Activated naive CD4-positive, alpha-beta T cell treated with anti-CD3 and anti-CD28 coated beads, Interleukin-2, amount 10 ng/mL, durations not matched to agents 7 days and 5 days (primary cell): Measurements from ENCODE around the gene PRSS38.

ENCODE experiments used
- CTCF ChIA-PET: fragments of 350-600 bp; sonication (Branson Sonifier 250); formaldehyde crosslinking; loops from one replicate; lab custom pipeline; 2021; ENCODE audit warnings: antibody characterized with exemption; lab: Charles Lee
- DNase-seq: peaks from one replicate; pipeline ENCODE4 v3.0.0-alpha.2; 2020
- H3K27ac Mint-ChIP-seq: one replicate; pipeline ENCODE4 v1.8.0; 2021; ENCODE audit warnings: mild to moderate bottlenecking, moderate library complexity, mixed read lengths
- H3K27me3 Mint-ChIP-seq: one replicate; pipeline ENCODE4 v1.8.0; 2021; ENCODE audit warnings: mild to moderate bottlenecking, mixed read lengths
- H3K36me3 Mint-ChIP-seq: one replicate; pipeline ENCODE4 v1.8.0; 2021; ENCODE audit warnings: mixed read lengths
- H3K4me1 Mint-ChIP-seq: one replicate; pipeline ENCODE4 v1.8.0; 2021; ENCODE audit warnings: mixed read lengths
- H3K4me3 Mint-ChIP-seq: one replicate; pipeline ENCODE4 v1.8.0; 2021; ENCODE audit warnings: mild to moderate bottlenecking, moderate library complexity, mixed read lengths
- H3K9me3 Mint-ChIP-seq: one replicate; pipeline ENCODE4 v1.8.0; 2021; ENCODE audit warnings: mixed read lengths

PRSS38 gene

GRCh38 chr1:227785094-227785804, 30.2 kb upstream of the PRSS38 start:
- Mint-ChIP-seq H3K9me3 (no peaks in the 10 kb centered on the region), H3K36me3 (peaks cover 9% of the 10 kb centered on the region), H3K4me1 (peaks cover 18% of the 10 kb centered on the region), H3K27me3 (peaks cover 42% of the 10 kb centered on the region), H3K27ac (no peak overlapping the region), H3K4me3 (no peak overlapping the region)
- no peak for DNase-seq
- CTCF ChIA-PET = no interaction called here

- DNase-seq = no peak
- Mint-ChIP-seq H3K27me3 (peaks cover 47% of the 10 kb centered on the region), H3K36me3 (peaks cover 7% of the 10 kb centered on the region), H3K9me3 (no peaks in the 10 kb centered on the region), H3K4me1 (peaks cover 18% of the 10 kb centered on the region), H3K27ac (no peak overlapping the region), H3K4me3 (peak overlapping the region; percentile 31)
- CTCF ChIA-PET = no interaction called here
These were observed 29.4 kb upstream of the PRSS38 start for GRCh38 chr1:227785805-227786671.

DNA sequence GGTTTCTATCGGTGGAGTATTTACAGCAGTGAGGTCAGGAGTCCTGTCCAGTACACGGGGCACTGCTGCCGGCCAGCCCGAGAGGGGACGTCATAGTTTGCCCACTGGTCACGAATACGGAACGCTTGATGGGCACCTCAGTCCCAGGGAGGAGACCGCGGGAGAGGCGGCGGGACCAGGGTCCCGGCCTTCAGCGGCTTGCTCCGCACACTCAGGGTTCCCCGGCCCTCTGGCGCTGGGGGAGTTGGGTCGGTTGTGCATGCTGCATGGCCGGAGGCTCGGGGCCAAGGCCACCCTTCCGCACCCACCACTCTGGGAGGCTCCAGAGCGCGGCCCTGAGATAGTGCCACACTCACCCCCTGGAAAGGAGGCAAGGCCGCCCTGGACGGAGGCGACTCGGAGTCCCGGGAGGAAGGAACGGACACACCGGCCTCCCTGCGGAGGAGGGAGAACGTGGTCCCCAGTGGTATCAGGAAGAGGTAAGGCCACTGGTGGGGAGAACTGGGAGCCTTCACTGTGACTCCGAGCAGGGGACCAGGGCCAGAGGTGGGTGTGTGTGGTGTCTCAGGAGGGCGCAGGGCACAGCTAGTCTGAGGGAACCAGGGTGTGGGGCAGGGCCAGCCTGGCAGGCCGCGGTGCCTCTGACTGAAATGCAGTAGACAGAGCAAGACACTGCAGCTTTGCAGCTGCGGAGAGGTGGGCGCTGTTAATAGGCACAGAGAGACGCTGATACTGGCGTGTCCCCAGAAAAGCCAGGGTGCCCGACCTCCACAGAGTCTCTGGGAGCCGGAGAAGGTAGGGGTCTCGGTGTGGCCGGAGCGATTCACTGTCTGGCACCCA, 28.6 kb upstream of the PRSS38 start:
- CTCF ChIA-PET = no interaction called here
- peaks cover 18% of the 10 kb centered on the region for H3K4me1 Mint-ChIP-seq
- peak overlapping the region; percentile 80 for H3K4me3 Mint-ChIP-seq
- DNase-seq = no peak
- H3K27me3 Mint-ChIP-seq = peaks cover 48% of the 10 kb centered on the region
- H3K27ac Mint-ChIP-seq = peak overlapping the region; percentile 62
- no peaks in the 10 kb centered on the region for H3K9me3 Mint-ChIP-seq
- peaks cover 7% of the 10 kb centered on the region for H3K36me3 Mint-ChIP-seq

DNA sequence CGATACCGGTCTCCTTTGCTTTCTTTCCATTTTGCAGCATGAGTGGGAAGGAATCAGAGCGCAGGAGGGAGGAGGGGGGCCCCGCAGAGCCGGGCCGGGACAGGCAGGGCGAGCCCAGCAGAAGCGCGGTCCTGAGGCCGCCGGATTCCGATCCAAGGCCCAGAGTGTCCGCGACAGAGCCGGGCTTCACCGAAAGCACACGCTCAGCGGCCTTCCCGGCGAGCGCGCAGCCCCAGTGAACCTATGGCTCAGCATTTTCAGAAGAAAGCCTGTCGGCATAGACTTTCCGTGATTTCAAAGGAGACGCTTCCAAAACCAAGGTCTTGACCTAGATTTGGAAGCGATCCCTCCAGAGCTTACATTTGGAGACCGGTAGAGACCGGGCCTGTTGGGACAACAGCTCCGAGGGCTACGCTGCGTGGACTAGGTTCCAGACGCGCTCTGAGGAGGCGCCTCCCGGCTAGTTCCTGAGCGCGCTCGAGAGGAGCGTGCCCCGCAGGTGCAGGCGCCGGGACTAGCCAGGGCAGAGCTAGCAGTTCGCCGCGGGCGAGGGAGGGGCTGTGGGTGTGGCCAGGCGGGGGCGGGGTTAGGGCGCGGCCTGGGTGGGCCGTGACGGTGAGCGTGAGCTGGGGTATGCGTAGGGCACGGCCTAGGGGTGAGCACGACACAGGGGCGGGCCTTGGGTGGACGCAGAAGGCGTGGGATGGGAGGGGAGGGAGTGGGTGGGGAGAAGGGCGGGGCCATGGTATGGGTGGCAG, 27.8 kb upstream of the PRSS38 start:
- H3K27me3 Mint-ChIP-seq = peaks cover 48% of the 10 kb centered on the region
- H3K4me3 Mint-ChIP-seq = peak overlapping the region; percentile 80
- H3K36me3 Mint-ChIP-seq = no peaks in the 10 kb centered on the region
- H3K27ac Mint-ChIP-seq = peak overlapping the region; percentile 62
- no peaks in the 10 kb centered on the region for H3K9me3 Mint-ChIP-seq
- H3K4me1 Mint-ChIP-seq = peaks cover 18% of the 10 kb centered on the region
- peak; percentile 97 for DNase-seq
- CTCF ChIA-PET = interaction anchor here (1.0 to 1.1 kb wide), 2 partner anchors 22 to 25 kb away, joined by 3 to 4 read pairs; no protein-coding TSS in a partner anchor

DNA sequence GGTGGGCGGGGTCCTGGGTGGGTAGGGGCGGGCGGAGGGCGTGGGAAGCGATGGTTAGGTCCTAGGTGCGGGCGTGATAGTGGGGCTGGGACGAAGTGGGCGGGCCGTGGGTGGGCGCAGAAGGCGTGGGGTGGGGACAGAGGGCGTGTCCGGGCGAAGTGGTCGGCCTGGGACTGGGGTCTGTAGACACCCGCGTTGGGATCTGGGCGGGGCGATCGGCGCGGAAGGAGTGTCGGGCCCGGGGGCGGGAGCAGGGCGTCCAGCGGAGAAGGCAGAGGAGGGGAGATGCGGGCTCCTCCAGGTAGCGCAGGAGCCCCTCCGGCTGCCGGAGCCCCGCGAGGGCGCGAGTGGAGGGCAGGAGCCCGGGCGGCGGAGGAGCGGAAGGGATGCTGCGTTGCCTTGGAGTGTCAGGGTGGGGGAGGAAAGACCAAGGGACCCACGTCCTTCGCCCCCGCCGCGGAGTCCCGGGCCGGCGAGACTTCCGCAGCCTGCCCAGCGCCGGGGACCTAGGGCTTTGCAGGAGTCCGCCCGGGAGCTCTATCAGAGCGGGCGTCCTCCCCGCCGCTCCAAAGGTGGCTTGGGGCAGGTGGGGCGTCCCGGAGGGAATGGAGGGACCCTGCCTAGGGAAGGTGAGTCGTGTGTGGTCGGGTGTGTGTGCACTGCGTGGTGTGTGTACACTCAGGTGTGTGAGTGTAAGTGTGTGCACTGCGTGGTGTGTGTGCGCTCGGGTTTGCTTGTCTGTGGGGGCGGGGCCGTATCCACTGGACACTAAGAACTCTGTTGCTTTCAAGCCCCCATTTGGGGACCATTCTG, 27.0 kb upstream of the PRSS38 start:
- no peaks in the 10 kb centered on the region for H3K36me3 Mint-ChIP-seq
- no peaks in the 10 kb centered on the region for H3K9me3 Mint-ChIP-seq
- peaks cover 48% of the 10 kb centered on the region for H3K27me3 Mint-ChIP-seq
- H3K4me1 Mint-ChIP-seq = peaks cover 18% of the 10 kb centered on the region
- CTCF ChIA-PET = interaction anchor here (1.0 to 1.1 kb wide), 2 partner anchors 23 to 26 kb away, joined by 3 to 4 read pairs; no protein-coding TSS in a partner anchor
- peak overlapping the region; percentile 80 for H3K4me3 Mint-ChIP-seq
- peak overlapping the region; percentile 80 for H3K27ac Mint-ChIP-seq
- DNase-seq = peak; percentile 90

DNA sequence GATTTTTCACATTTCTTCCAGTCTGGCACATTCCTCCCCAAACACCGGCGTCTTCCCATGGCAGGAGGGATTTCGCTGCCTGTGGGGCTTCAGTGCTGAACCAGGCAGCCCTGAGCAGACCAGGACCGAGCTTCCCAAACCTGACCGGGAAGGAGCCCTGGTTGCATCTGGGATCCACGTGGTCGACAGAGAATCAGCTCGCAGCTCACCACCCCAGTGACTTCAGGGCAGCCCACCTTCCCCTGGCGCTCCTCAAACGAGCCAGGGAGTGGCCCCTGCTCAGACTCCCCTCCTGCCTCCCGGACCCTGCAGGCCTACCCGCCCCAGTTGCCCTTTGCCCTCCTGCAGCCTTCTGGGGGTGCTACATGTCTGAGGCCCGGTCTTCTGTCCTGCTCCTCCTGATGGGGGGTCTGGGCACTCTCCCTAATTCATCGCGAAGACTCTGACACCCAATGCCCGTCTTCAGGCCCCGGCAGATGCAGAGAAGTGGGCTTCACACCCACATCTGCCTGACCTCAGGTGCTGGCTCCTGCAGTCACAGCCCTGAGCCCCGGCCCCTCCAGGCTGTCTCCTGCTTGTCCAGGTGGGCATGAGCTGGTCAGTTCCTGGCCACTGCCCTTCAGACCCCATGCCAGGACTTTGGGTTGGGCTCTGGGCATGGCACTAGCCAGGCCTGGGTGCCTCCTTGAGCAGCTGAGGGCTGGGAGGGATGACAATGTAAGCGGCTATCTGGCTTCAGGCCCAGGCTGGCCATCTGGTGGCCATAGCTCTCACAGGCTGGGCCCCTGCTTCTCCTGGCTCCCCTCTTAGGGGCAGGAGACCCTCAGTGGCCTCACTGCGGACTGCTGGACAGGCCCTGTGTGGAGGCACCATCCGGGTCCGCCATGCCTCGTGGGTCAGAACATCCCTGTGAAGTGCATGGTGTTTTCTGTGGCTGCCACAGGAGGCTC, 26.1 kb upstream of the PRSS38 start:
- H3K4me3 Mint-ChIP-seq = peak overlapping the region; percentile 80
- H3K4me1 Mint-ChIP-seq = peaks cover 18% of the 10 kb centered on the region
- H3K27ac Mint-ChIP-seq = no peak overlapping the region
- CTCF ChIA-PET = no interaction called here
- H3K27me3 Mint-ChIP-seq = peaks cover 51% of the 10 kb centered on the region
- H3K9me3 Mint-ChIP-seq = no peaks in the 10 kb centered on the region
- no peaks in the 10 kb centered on the region for H3K36me3 Mint-ChIP-seq
- DNase-seq = no peak

- no peaks in the 10 kb centered on the region for H3K36me3 Mint-ChIP-seq
- no peak overlapping the region for H3K4me3 Mint-ChIP-seq
- no peak for DNase-seq
- CTCF ChIA-PET = no interaction called here
- no peaks in the 10 kb centered on the region for H3K9me3 Mint-ChIP-seq
- peaks cover 55% of the 10 kb centered on the region for H3K27me3 Mint-ChIP-seq
- peaks cover 18% of the 10 kb centered on the region for H3K4me1 Mint-ChIP-seq
- no peak overlapping the region for H3K27ac Mint-ChIP-seq
These were observed 25.5 kb upstream of the PRSS38 start for GRCh38 chr1:227790034-227790400.

GRCh38 chr1:227790868-227791267, 24.6 kb upstream of the PRSS38 start:
- H3K9me3 Mint-ChIP-seq = no peaks in the 10 kb centered on the region
- peaks cover 18% of the 10 kb centered on the region for H3K4me1 Mint-ChIP-seq
- no peaks in the 10 kb centered on the region for H3K36me3 Mint-ChIP-seq
- H3K4me3 Mint-ChIP-seq = no peak overlapping the region
- H3K27me3 Mint-ChIP-seq = peaks cover 50% of the 10 kb centered on the region
- H3K27ac Mint-ChIP-seq = no peak overlapping the region
- DNase-seq = no peak
- CTCF ChIA-PET = no interaction called here

DNA sequence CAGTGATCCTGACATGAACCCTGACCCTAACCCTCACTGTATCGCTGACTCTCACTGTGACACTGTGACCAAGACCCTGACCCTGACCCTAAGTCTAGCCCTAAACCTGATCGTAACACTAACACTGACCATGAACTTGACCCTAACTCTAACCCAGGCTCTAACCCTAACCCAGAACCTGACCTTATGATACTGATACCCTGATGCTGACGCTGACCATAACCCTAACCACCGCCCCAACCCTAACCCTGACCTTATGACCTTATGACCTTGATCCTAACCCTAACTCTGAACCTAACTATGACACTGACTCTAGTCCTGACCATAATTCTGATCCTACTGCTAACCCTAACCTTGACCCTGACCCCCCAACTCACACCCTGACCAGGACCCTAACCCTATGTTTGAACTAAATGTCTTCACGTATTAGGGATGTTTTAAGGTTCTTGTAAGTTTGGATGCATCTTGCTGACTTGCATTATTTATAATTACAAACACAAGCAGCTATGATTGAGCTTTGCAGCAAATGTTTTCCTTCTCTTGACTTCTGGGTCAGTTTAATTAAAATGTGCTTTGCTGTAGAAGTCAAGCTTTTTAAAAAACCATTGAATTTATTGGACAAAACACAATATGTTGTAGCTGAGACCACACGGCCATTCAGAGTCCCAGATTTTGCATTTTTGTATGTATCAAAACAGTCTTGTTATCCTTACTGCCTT, 23.9 kb upstream of the PRSS38 start:
- Mint-ChIP-seq H3K27ac (no peak overlapping the region), H3K4me1 (peaks cover 13% of the 10 kb centered on the region), H3K27me3 (peaks cover 43% of the 10 kb centered on the region), H3K4me3 (no peak overlapping the region), H3K36me3 (no peaks in the 10 kb centered on the region), H3K9me3 (no peaks in the 10 kb centered on the region)
- DNase-seq = no peak
- CTCF ChIA-PET = no interaction called here

GRCh38 chr1:227792216-227793078, 23.0 kb upstream of the PRSS38 start:
- H3K9me3 Mint-ChIP-seq = no peaks in the 10 kb centered on the region
- no peak overlapping the region for H3K27ac Mint-ChIP-seq
- DNase-seq = no peak
- peaks cover 6% of the 10 kb centered on the region for H3K4me1 Mint-ChIP-seq
- peaks cover 40% of the 10 kb centered on the region for H3K27me3 Mint-ChIP-seq
- CTCF ChIA-PET = no interaction called here
- no peak overlapping the region for H3K4me3 Mint-ChIP-seq
- no peaks in the 10 kb centered on the region for H3K36me3 Mint-ChIP-seq
